HepG2 (cell line): ENCODE measurements around the gene C16orf86. TPM values are rescaled to one million over a fixed set of nuclear protein-coding genes. Genes with fewer than 3 reads are reported as not detected.

ENCODE experiments used
- ATAC-seq: fragments of 200-7000 bp; cut with Tn5 transposase; 3 replicates; pipeline ENCODE4 v1.9.1; 2020; ENCODE audit warnings: mild to moderate bottlenecking, moderate library complexity
- BruUV-seq: library from RNA; stranded (reverse); fragments of 400-500 nt; replicated peaks from 2 replicates; lab custom pipeline; 2021; lab: Mats Ljungman, UMichigan
- CTCF ChIA-PET: fragments of 300-600 bp; formaldehyde crosslinking; extraction: SDS; loops from one replicate; lab custom pipeline; 2021; ENCODE audit warnings: low total read pairs, inconsistent platforms, low intra/inter-chr PET ratio; lab: Yijun Ruan, JAX
- POLR2A ChIA-PET: fragments of 350-600 bp; sonication (Branson Sonifier 250); formaldehyde crosslinking; loops from one replicate; lab custom pipeline; 2020; ENCODE audit warnings: antibody characterized with exemption, inconsistent platforms; lab: Yijun Ruan, JAX
- DNase-seq: peaks from one replicate; pipeline ENCODE4 v3.0.0-alpha.2; 2015; ENCODE audit warnings: low spot score
- FAIRE-seq: peaks from 3 replicates; lab custom pipeline; 2011; peaks lifted over from hg19 to GRCh38; lab: Jason Lieb, UNC
- H2AFZ ChIP-seq: one replicate; pipeline ENCODE4 v1.6.1; 2011; ENCODE audit warnings: low read length, inconsistent platforms
- H3K27ac ChIP-seq: fragments of 300-600 bp; 3 replicates; pipeline ENCODE4 v1.8.0; 2011; ENCODE audit warnings: mixed run types, mild to moderate bottlenecking, mixed read lengths, low read length, inconsistent platforms; ENCODE audit not compliant: insufficient read depth; ENCODE audit errors: extremely low read length
- H3K27me3 ChIP-seq, 2 experiments: fragments of 200-600 bp in 1 of 2; 2 replicates in 1 of 2; 3 replicates in 1 of 2; pipeline versions ENCODE4 v1.6.0 to v1.8.0; 2011; ENCODE audit warnings: low read length in 2 of 2, mild to moderate bottlenecking in 2 of 2, moderate library complexity in 2 of 2, inconsistent platforms in 1 of 2; ENCODE audit not compliant: insufficient read depth in 2 of 2, control insufficient read depth in 1 of 2
- H3K36me3 ChIP-seq, 2 experiments: fragments of 200-600 bp in 1 of 2; replicated peaks in 1 of 2; 2 replicates in 1 of 2; 3 replicates in 1 of 2; pipeline versions ENCODE4 v1.5.1 to v1.8.0; 2011; ENCODE audit warnings: low read length in 2 of 2, inconsistent platforms in 1 of 2; ENCODE audit not compliant: insufficient read depth in 2 of 2, control insufficient read depth in 1 of 2
- H3K4me1 ChIP-seq: 2 replicates; pipeline ENCODE4 v1.5.1; 2012; ENCODE audit warnings: low read length, inconsistent platforms; ENCODE audit not compliant: insufficient read depth
- H3K4me2 ChIP-seq: 2 replicates; pipeline ENCODE4 v1.6.0; 2011; ENCODE audit warnings: low read depth, low read length, inconsistent platforms
- H3K4me3 ChIP-seq, 3 experiments: fragments of 200-600 bp in 1 of 3; sonication (generic), shearing (Covaris generic) in 1 of 3; replicated peaks in 1 of 3; 2 replicates each; pipeline ENCODE4 v1.5.1; 2011 to 2016; ENCODE audit warnings: low read length in 3 of 3, inconsistent platforms in 2 of 3, low read depth in 2 of 3, mild to moderate bottlenecking in 2 of 3, control low read depth in 1 of 3, mixed read lengths in 1 of 3; ENCODE audit not compliant: insufficient read depth in 1 of 3
- H3K79me2 ChIP-seq: one replicate; pipeline ENCODE4 v1.6.1; 2011; ENCODE audit warnings: low read length, inconsistent platforms; ENCODE audit not compliant: insufficient read depth
- H3K9ac ChIP-seq: 2 replicates; pipeline ENCODE4 v1.6.0; 2011; ENCODE audit warnings: mild to moderate bottlenecking, low read depth, low read length, inconsistent platforms; ENCODE audit not compliant: insufficient read depth
- H3K9me3 ChIP-seq: 2 replicates; pipeline ENCODE4 v1.5.1; 2012; ENCODE audit warnings: mild to moderate bottlenecking, low read length
- H4K20me1 ChIP-seq: 2 replicates; pipeline ENCODE4 v1.6.0; 2011; ENCODE audit warnings: inconsistent platforms, mild to moderate bottlenecking, low read length, moderate library complexity; ENCODE audit not compliant: insufficient read depth
- ARHGAP35 ChIP-seq: sonication (generic); formaldehyde crosslinking; IDR thresholded peaks from 2 replicates; pipeline ENCODE4 v1.9.0; 2022; ENCODE audit warnings: mild to moderate bottlenecking, inconsistent platforms, moderate library complexity, missing genetic modification reagents, borderline replicate concordance
- EEA1 ChIP-seq: sonication (generic); formaldehyde crosslinking; IDR thresholded peaks from 2 replicates; pipeline ENCODE4 v1.5.1; 2020; ENCODE audit warnings: mild to moderate bottlenecking, missing genetic modification reagents, borderline replicate concordance
- FOXK2 ChIP-seq: fragments of 450-650 bp; IDR thresholded peaks from 2 replicates; pipeline ENCODE4 v1.6.1; 2016
- MEIS2 ChIP-seq: sonication (generic); formaldehyde crosslinking; IDR thresholded peaks from 2 replicates; pipeline ENCODE4 v1.9.0; 2021; ENCODE audit warnings: mild to moderate bottlenecking, missing genetic modification reagents
- NFAT5 ChIP-seq: sonication (generic); formaldehyde crosslinking; IDR thresholded peaks from 2 replicates; pipeline ENCODE4 v1.4.0; 2020; ENCODE audit warnings: missing genetic modification reagents
- PLRG1 ChIP-seq: fragments of 450-650 bp; conservative IDR thresholded peaks from 2 replicates; pipeline ENCODE4 v1.6.1; 2016
- SCMH1 ChIP-seq: sonication (generic); formaldehyde crosslinking; IDR thresholded peaks from 2 replicates; pipeline ENCODE4 v1.9.0; 2021; ENCODE audit warnings: missing genetic modification reagents, mild to moderate bottlenecking, borderline replicate concordance
- WIZ ChIP-seq: sonication (generic); formaldehyde crosslinking; IDR thresholded peaks from 2 replicates; pipeline ENCODE4 v1.5.1; 2020; ENCODE audit warnings: mild to moderate bottlenecking, missing genetic modification reagents
- ZNF160 ChIP-seq: sonication (generic); formaldehyde crosslinking; IDR thresholded peaks from 2 replicates; pipeline ENCODE4 v1.8.0; 2022; ENCODE audit warnings: mild to moderate bottlenecking, inconsistent platforms, missing genetic modification reagents
- ZNF432 ChIP-seq: sonication (generic); formaldehyde crosslinking; IDR thresholded peaks from 2 replicates; pipeline ENCODE4 v1.5.0; 2020; ENCODE audit warnings: missing genetic modification reagents, mild to moderate bottlenecking, borderline replicate concordance
- ZNF567 ChIP-seq: sonication (generic); formaldehyde crosslinking; IDR thresholded peaks from 2 replicates; pipeline ENCODE4 v1.8.1; 2023; ENCODE audit warnings: mild to moderate bottlenecking, missing genetic modification reagents, borderline replicate concordance
- ZNF703 ChIP-seq: sonication (generic); formaldehyde crosslinking; IDR thresholded peaks from 2 replicates; pipeline ENCODE4 v1.5.1; 2020; ENCODE audit warnings: missing genetic modification reagents, mild to moderate bottlenecking, moderate library complexity, borderline replicate concordance
- ZNF775 ChIP-seq: sonication (generic); formaldehyde crosslinking; IDR thresholded peaks from 2 replicates; pipeline ENCODE4 v1.4.0; 2020; ENCODE audit warnings: missing genetic modification reagents, mild to moderate bottlenecking, moderate library complexity, borderline replicate concordance
- ZSCAN9 ChIP-seq: IDR thresholded peaks from 2 replicates; pipeline ENCODE4 v1.6.1; 2016; ENCODE audit warnings: borderline replicate concordance
- WGBS: methylation state at CpG from one replicate; pipeline ENCODE4 v1.1.6; 2017; ENCODE audit warnings: low lambda C conversion rate; 5-methylcytosine and 5-hydroxymethylcytosine counted together
- in situ Hi-C: cut with HindIII; loops from 2 replicates; pipeline ENCODE4 v1.10.0; 2017; ENCODE audit warnings: low pct_unique_long_range_greater_than_20kb; ENCODE audit not compliant: extremely low pct_ligation_motif_present
- intact Hi-C: fragments of 100-400 bp; cut with micrococcal nuclease; formaldehyde crosslinking; loops from one replicate; pipeline ENCODE4 v1.10.0; 2022; ENCODE audit not compliant: unreplicated experiment
- polyA plus RNA-seq, 8 experiments: library from polyadenylated mRNA; depleted of rRNA in 3 of 8; stranded (reverse) in 7 of 8; unstranded in 1 of 8; fragments of >200 nt; fragmentation: Illumina TruSeq in 4 of 8; extraction: Trizol in 4 of 8; gene quantifications; 2 replicates each; pipeline versions ENCODE4 v1.2.1 to v1.2.3, GENCODE V29; 2011 to 2016; ENCODE audit warnings: low read depth in 4 of 8, missing spikeins in 1 of 8, mixed read lengths in 1 of 8; ENCODE audit not compliant: insufficient read depth in 1 of 8
- total RNA-seq, 5 experiments: library from RNA; depleted of rRNA; stranded (reverse); fragments of >200 nt; fragmentation: Illumina TruSeq; extraction: Trizol; gene quantifications; 2 replicates each; pipeline ENCODE4 v1.2.3, GENCODE V29; 2016; ENCODE audit warnings: low read depth in 1 of 5
- TF ChIP-seq, protein P1 (sequence below): sonication (generic); formaldehyde crosslinking; IDR thresholded peaks from 2 replicates; pipeline ENCODE4 v1.5.0; 2020; ENCODE audit warnings: missing genetic modification reagents, mild to moderate bottlenecking, borderline replicate concordance

C16orf86 gene
- total and polyA plus RNA-seq, 2 of the 13 experiments (the other 11 are each of a cell fraction or from before 2014, with no cell fraction given), result 1.5 to 3.1 TPM

DNA sequence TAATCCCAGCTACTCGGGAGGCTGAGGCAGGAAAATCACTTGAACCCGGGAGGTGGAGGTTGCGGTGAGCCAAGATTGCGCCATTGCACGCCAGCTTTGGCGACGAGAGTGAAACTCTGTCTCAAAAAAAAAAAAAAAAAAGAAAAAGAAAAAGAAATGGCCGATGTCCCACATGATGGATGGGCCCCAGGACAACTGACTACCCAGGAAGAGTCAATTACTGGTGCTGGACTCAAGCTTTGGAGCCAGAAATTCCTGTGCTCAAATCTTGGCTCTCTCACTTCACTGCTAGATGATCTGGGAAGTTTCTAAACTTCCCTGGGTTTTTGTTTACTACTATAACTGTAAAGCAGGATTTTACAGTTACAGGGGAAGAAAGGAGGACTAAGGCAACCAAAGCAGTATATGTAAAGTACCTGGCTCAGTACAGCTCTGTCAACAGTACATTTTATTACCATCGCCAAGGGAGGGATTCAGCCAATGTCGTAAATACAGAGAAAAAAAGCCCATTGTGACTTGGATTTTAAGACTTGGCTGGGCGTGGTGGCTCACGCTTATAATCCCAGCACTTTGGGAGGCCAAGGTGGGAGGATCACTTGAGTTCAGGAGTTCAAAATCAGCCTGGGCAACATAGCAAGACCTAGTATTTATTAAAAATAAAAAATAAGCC, 11.9 kb downstream of the C16orf86 start:
- peaks cover 9 to 15% of the 10 kb centered on the region in 2 experiments for H3K36me3 ChIP-seq
- in situ Hi-C loops, result no loop called here
- WGBS, result 96% methylated on average over 12 of the region's 12 CpGs

More for the DNA sequence above, 11.9 kb downstream of the C16orf86 start:
- Histone ChIP-seq H3K4me2 (no peak overlapping the region), H3K27ac (no peak overlapping the region), H3K27me3 (no peaks in the 10 kb centered on the region), H3K4me3 (no peak overlapping the region), H3K9me3 (no peaks in the 10 kb centered on the region), H3K9ac (no peak overlapping the region), H4K20me1 (no peaks in the 10 kb centered on the region), H2AFZ (no peak overlapping the region), H3K79me2 (no peaks in the 10 kb centered on the region), H3K4me1 (no peaks in the 10 kb centered on the region)
- ChIA-PET CTCF (no interaction called here), POLR2A (no interaction called here)
- BruUV-seq, result no TSS peak
- intact Hi-C loops, result no loop called here
- TF ChIP-seq ARHGAP35 (CRISPR knock-in tag) (no peak), ZNF432 (CRISPR knock-in tag) (no peak), NFAT5 (CRISPR knock-in tag) (no peak), ZNF567 (CRISPR knock-in tag) (no peak), PLRG1 (no peak), ZNF703 (CRISPR knock-in tag) (no peak), SCMH1 (CRISPR knock-in tag) (no peak), EEA1 (no peak), ZNF775 (CRISPR knock-in tag) (no peak), MEIS2 (CRISPR knock-in tag) (no peak), ZNF160 (CRISPR knock-in tag) (no peak), FOXK2 (no peak), ZSCAN9 (no peak), WIZ (no peak)
- TF ChIP-seq, protein P1, sequence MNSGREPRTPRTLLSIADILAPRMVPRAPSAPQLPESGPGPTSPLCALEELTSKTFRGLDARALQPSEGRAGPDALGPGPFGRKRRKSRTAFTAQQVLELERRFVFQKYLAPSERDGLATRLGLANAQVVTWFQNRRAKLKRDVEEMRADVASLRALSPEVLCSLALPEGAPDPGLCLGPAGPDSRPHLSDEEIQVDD, result no peak
- no peak for ATAC-seq
- FAIRE-seq, result no peak
- DNase-seq, result no peak
